GM12873 (cell line): ENCODE data around the gene CAPN11.

Experiments
- TF ChIP-seq, protein P1 (sequence below): IDR thresholded peaks from 2 replicates; pipeline ENCODE4 v1.5.1; 2012; ENCODE audit warnings: low read depth, mild to moderate bottlenecking, moderate library complexity, low read length, control low read depth; ENCODE audit not compliant: insufficient read depth; ENCODE audit errors: missing control alignments

The CAPN11 gene

DNA sequence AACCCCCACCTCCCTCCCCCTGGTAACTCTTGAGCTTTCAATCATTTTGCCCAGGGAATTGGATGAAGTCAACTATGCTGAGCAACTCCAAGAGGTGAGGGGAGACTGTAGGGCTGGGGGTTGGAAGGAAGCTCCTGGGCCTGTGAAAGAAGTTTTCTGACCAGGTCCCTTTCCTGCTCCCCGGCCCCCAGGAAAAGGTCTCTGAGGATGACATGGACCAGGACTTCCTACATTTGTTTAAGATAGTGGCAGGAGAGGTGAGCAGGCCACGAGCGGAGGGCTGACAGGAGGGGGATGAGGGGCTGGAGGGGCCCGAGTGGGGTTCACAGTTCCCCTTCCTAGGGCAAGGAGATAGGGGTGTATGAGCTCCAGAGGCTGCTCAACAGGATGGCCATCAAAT lies 21.8 kb downstream of the CAPN11 start:
- TF ChIP-seq, protein P1, sequence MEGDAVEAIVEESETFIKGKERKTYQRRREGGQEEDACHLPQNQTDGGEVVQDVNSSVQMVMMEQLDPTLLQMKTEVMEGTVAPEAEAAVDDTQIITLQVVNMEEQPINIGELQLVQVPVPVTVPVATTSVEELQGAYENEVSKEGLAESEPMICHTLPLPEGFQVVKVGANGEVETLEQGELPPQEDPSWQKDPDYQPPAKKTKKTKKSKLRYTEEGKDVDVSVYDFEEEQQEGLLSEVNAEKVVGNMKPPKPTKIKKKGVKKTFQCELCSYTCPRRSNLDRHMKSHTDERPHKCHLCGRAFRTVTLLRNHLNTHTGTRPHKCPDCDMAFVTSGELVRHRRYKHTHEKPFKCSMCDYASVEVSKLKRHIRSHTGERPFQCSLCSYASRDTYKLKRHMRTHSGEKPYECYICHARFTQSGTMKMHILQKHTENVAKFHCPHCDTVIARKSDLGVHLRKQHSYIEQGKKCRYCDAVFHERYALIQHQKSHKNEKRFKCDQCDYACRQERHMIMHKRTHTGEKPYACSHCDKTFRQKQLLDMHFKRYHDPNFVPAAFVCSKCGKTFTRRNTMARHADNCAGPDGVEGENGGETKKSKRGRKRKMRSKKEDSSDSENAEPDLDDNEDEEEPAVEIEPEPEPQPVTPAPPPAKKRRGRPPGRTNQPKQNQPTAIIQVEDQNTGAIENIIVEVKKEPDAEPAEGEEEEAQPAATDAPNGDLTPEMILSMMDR: no peak

DNA sequence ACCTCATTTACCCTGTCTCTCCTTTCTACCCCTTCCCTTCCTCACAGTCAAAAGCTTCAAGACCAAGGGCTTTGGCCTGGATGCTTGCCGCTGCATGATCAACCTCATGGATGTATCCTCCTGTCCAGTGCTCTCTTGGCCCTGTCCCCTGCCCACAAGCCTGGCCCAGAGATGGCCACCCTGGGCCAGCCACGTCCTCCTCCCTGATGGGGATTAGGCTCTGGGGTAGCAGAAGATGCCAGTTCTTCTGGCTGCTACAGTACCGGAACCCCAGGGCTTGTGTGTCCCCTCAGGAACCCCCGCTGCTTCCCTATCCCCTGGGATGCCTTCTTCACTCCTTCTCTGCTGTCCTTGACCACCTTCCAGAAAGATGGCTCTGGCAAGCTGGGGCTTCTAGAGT lies 22.3 kb downstream of the CAPN11 start:
- TF ChIP-seq, protein P1: no peak

DNA sequence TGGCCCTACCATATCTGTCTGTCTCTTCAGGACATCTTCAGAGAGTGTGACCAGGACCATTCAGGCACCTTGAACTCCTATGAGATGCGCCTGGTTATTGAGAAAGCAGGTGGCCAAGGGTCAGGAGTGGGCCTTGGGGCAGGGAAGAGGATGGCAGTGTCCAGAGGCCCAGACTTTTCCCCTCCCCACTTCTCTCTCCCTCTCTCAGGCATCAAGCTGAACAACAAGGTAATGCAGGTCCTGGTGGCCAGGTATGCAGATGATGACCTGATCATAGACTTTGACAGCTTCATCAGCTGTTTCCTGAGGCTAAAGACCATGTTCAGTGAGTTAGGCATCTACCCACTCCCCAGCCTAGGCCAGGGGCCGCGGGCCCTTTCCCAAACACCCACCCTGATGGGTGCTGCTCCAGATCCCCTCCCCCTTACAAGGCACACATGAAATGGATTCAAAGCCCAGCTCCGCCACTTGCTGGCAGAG lies 24.3 kb downstream of the CAPN11 start:
- TF ChIP-seq, protein P1: no peak

DNA sequence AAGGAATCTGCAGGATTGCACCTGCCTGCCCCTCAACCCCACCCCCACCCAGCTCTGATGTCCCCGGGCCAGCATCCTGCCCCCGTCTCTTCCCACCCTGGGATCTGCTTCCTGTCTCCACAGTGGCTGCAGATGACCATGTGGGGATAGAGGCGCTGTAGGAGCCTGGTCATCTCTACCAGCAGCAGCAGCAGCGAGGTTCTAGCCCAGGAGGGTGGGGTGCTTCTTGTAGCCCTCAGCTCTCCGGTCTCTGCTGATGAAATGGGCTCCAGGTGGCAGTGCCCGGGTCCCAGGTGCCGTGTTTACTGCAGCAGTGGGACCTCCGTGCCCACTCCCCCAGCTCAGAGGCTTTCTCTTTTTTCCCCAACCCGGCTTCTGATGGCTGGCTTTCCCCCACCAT lies 25.2 kb downstream of the CAPN11 start:
- TF ChIP-seq, protein P1: no peak

DNA sequence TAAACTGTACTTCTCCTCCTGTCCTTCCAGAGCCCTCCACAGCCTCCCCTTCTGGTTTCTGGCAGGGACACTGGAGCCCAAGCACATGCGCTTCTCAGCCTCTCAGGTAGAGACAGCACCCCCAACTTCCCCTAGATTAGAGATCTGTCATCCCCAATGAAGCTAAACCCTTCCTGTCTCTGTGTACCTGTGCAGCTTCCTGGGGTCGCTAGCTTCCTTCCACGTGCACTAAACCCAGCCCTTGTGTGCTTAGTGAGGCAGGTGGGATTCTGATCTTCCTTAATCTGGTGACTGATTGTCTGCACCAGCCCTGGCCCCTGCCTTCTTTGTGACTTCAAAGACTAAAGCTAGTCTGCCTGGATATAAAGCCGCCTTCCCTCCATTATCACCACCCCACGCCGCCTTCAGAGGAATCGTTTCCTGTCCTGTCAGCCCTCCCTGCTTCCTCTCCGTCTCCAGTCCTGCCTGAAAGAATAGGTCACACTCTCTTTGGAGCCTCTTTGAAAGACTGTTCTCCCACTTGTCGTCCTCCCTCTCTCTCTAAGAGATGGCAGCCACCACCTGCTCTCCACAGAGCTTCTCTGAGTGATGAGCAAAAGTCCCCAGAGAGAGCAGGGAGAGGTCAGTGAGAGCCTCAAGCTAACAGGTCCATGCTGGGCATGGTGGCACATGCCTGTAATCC lies 27.5 kb downstream of the CAPN11 start:
- TF ChIP-seq, protein P1: no peak

DNA sequence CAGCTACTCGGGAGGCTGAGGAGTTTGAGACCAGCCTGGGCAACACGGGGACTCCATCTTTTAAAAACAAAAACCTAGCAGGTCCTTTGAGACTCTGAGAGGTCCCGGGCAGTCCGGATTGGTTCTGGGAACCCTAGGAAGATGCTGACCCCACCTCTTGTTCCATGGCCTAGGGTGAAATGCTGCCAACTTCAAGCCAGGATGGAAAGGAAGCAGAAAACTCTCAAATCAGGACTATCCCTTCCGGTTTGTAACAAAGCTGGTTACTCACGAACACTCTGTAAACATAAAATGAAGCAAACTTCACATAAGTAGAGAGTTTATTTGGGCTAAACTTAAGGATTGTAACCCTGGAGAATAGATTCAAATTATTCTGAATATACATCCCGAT lies 28.0 kb downstream of the CAPN11 start:
- TF ChIP-seq, protein P1: no peak

DNA sequence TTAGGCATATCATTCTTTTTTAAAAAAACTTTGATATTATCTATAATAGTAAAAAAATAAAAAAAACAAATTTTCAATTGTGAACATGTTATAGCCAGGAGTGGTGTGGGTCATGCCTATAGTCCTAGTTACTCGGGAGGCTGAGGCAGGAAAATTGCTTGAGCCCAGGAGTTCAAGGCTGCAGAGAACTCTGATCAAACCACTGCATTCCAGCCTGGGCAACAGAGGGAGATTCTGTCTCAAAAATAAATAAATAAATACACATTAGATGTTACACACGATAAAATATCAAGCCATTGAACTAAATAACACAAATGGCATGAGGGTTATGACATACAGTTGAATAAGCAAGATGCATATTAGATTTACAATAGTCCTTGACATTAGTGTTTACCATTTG lies 30.2 kb downstream of the CAPN11 start:
- TF ChIP-seq, protein P1: no peak
